Right atrium auricular region (tissue), 2 donors: ENCODE measurements around the gene DBN1. TPM values are rescaled to one million over a fixed set of nuclear protein-coding genes. Genes with fewer than 3 reads are reported as not detected.
A peak's percentile ranks its signal among the peaks of the same experiment; 100 is the strongest.

Experiments
- DNase-seq: peaks from one replicate; pipeline ENCODE4 v3.0.0-alpha.2; 2019; ENCODE audit warnings: low spot score
- H3K27ac ChIP-seq, 2 donors: fragments of 200-600 bp; sonication (generic); 1 replicate in 1 of 2; 2 replicates in 1 of 2; pipeline ENCODE4 v1.5.1; 2016 to 2019
- H3K27me3 ChIP-seq, 2 donors: fragments of 200-600 bp; sonication (generic); one replicate each; pipeline versions ENCODE4 v1.5.1 to v1.6.0; 2017 to 2019
- H3K36me3 ChIP-seq: fragments of 200-600 bp; sonication (generic); one replicate; pipeline ENCODE4 v1.5.1; 2016
- H3K4me1 ChIP-seq, 2 donors: fragments of 200-600 bp; sonication (generic); one replicate each; pipeline versions ENCODE4 v1.5.1 to v1.6.0; 2017 to 2019
- H3K4me3 ChIP-seq, 2 donors: fragments of 200-600 bp; sonication (generic); 1 replicate in 1 of 2; 2 replicates in 1 of 2; pipeline ENCODE4 v1.5.1; 2017 to 2019; ENCODE audit warnings: mild to moderate bottlenecking in 1 of 2, moderate library complexity in 1 of 2
- H3K9me3 ChIP-seq, 2 donors: fragments of 200-600 bp; sonication (generic); one replicate each; pipeline ENCODE4 v1.5.1; 2019
- total RNA-seq, 2 donors: library from RNA; depleted of rRNA; stranded (reverse); fragments of >200 nt; gene quantifications; one replicate each; pipeline ENCODE4 v1.1.0, GENCODE V29; 2016
- TF ChIP-seq, protein P1 (sequence below), 2 donors: fragments of 200-600 bp; sonication (generic); IDR thresholded peaks; one replicate each; pipeline ENCODE4 v1.5.1; 2019; ENCODE audit warnings: antibody characterized with exemption in 2 of 2

DBN1 gene
- total RNA-seq, 2 donors from 2014 or later, result 25.0 to 47.2 TPM

DNA sequence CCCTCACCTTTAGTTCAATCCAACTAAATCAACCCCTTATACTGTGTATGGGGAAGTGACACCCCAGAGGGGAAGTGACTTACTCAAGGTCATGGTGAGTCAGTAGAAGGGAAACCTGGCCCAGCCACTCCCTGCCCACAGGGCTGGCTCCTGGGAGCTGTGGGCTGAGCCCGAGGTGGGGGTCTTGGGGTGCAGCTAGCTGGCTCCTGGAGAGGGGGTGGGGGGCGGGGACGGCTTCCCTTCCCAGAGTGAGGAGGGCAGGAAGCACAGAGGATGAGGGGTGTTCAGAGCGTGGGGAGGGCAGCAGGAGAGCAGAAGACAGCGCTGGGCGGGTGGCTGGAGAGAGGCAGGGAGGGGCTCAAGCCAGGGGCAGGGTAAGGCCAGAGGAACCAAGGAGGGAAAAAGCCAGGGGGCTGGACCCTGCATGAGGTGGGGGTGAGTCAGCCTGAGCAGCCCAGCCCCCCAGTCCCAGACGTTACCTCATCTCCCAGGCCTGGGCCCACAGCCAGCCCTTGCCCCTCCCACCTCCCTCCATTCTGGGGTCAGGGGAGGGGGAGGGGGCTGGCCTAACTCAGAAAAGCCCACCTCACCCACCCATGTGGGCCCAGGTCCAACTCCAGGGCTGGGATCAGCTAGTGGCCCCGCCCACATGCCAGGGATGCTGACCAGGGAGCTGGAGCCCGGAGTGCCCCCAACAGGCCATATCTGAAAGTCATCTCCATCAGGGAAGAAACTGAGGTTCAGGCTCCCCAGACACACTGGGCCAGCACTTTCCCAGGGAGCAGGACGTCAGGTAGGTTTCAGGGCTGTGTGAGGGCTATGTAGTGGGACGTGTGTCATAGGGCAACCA is 21.1 kb upstream of the DBN1 start:
- Histone ChIP-seq H3K36me3 (peaks cover 42% of the 10 kb centered on the region), H3K27ac (peak overlapping the region; percentile 95 to 97), H3K9me3 (no peaks in the 10 kb centered on the region), H3K4me3 (peak overlapping the region in 1 of 2 donors; percentile 26), H3K4me1 (peaks cover 0 to 71% of the 10 kb centered on the region in 2 donors), H3K27me3 (no peaks in the 10 kb centered on the region)
- TF ChIP-seq, protein P1, sequence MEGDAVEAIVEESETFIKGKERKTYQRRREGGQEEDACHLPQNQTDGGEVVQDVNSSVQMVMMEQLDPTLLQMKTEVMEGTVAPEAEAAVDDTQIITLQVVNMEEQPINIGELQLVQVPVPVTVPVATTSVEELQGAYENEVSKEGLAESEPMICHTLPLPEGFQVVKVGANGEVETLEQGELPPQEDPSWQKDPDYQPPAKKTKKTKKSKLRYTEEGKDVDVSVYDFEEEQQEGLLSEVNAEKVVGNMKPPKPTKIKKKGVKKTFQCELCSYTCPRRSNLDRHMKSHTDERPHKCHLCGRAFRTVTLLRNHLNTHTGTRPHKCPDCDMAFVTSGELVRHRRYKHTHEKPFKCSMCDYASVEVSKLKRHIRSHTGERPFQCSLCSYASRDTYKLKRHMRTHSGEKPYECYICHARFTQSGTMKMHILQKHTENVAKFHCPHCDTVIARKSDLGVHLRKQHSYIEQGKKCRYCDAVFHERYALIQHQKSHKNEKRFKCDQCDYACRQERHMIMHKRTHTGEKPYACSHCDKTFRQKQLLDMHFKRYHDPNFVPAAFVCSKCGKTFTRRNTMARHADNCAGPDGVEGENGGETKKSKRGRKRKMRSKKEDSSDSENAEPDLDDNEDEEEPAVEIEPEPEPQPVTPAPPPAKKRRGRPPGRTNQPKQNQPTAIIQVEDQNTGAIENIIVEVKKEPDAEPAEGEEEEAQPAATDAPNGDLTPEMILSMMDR (IDR thresholded peaks at IDR 0.05), result peak in 1 of 2 donors; percentile 23
- peak; percentile 90 for DNase-seq

DNA sequence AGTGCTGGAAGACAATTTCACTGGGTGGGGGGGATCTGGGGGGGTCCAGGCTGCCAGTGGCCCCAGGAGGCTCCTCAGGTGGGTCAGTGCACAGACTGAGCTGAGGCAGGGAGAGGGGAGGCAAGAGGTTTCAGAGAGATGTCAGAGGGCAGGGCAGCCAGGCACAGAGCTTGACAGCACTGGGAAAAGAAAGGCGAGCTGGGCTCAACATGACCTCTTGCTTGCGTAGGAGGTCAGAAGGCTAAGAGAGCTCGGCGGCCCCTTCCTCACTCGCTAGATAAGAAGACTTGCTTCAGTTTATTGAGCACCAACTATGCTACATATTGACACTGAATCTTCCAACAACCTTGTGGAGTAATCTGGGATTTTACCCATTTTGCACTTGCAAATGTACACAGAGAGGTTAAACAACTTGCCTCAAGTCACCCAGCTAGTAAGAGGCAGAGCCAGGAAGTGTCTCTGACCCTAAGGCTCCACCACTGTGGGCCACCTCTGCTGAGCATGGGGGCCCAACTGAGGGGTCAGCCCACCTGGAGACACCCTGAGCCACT is 20.4 kb upstream of the DBN1 start:
- no peak for DNase-seq
- H3K36me3 ChIP-seq, result peaks cover 50% of the 10 kb centered on the region
- no peaks in the 10 kb centered on the region for H3K27me3 ChIP-seq
- peak overlapping the region in 1 of 2 donors; percentile 26 for H3K4me3 ChIP-seq
- peak overlapping the region; percentile 95 to 97 for H3K27ac ChIP-seq
- TF ChIP-seq, protein P1 (IDR thresholded peaks at IDR 0.05), result no peak
- H3K9me3 ChIP-seq, result no peaks in the 10 kb centered on the region
- H3K4me1 ChIP-seq, result peaks cover 0 to 71% of the 10 kb centered on the region in 2 donors

DNA sequence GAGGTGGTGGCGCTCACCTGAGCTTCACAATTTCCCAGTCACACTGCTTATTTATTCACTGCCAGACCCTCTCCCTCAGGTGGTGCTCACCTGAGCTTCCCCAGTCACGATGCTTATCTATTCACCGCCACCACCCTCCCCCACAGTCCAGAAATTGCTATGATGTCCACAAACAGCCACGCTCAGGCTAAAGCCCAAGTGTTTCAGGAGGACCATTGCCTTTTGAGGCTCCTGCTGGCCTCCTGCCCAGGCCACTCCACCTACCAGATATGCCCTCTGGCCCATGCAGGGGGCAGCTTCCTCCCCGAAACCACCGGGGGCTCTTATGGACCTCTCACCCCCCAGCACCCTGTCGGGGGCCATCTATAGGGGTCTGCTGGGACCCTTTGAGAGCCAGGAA is 19.4 kb upstream of the DBN1 start:
- TF ChIP-seq, protein P1 (IDR thresholded peaks at IDR 0.05), result no peak
- H3K27me3 ChIP-seq, result no peaks in the 10 kb centered on the region
- DNase-seq, result no peak
- no peak overlapping the region for H3K4me3 ChIP-seq
- peaks cover 0 to 62% of the 10 kb centered on the region in 2 donors for H3K4me1 ChIP-seq
- peak overlapping the region; percentile 95 to 97 for H3K27ac ChIP-seq
- H3K9me3 ChIP-seq, result no peaks in the 10 kb centered on the region
- peaks cover 60% of the 10 kb centered on the region for H3K36me3 ChIP-seq

DNA sequence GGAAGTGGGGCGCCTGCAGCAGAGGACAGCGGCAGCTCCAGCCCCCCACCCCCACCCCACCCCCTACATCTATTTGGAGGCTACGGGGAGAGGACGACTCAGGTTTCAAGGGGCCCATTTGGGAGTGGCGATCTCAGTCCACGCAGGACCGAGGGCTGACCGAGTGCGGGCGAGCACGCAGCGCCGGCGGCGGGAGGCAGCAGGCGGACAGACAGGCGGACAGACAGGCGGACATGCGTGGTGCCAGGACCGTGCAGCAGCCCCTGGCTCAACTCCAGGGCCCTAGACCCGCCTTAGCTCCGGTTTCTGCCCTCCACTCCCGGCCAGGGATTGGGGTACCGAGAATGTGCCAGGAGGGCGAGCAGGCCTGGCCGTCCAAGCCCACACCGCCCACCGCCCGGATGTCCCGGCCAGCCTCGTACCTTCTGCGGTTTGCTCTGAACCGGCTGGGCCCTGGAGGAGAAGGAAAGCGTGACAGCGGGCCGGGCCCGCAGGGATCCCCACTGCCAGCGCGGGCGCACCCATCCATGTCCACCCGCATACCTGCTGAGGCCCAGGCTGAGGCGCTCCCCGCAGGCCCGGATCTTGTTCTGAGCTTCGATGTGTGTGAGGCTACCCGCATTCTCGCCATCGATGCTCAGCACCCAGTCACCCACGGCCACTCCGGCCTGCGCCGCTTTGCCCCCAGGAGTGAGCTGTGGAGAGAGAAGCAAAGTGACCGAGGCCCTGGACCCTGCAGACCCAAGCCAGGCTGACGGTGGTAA is 18.7 kb upstream of the DBN1 start:
- no peak overlapping the region for H3K4me3 ChIP-seq
- peaks cover 67% of the 10 kb centered on the region for H3K36me3 ChIP-seq
- DNase-seq, result no peak
- TF ChIP-seq, protein P1 (IDR thresholded peaks at IDR 0.05), result no peak
- peaks cover 0 to 60% of the 10 kb centered on the region in 2 donors for H3K4me1 ChIP-seq
- peak overlapping the region; percentile 95 to 97 for H3K27ac ChIP-seq
- H3K9me3 ChIP-seq, result no peaks in the 10 kb centered on the region
- H3K27me3 ChIP-seq, result no peaks in the 10 kb centered on the region

DNA sequence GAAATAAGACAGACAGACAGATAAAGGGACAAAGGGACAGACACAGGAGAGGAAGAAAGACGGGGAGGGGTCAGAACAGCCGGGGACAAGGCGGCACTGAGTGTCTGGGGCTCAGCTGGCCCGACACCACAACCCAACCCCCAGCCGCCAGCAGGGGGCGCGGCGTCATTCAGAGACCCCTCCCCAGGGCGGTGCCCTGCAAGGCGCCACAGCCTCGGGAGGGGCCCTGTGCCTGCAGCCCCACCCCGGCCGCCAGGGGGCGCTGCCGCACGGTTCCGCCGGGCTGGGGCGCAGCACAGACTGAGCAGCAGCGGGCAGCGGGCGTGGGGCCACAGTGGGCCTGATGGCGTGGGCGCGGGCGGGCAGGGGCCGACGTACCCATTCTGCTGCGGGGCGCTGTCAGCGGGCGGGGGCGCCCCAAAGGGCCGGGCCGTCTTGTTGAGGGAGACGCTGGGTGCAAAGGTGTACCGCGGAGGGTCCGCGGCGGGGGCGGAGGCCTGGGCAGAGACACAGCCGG is 18.1 kb upstream of the DBN1 start:
- H3K4me1 ChIP-seq, result peaks cover 0 to 57% of the 10 kb centered on the region in 2 donors
- H3K36me3 ChIP-seq, result peaks cover 69% of the 10 kb centered on the region

More for the DNA sequence above, 18.1 kb upstream of the DBN1 start:
- H3K27me3 ChIP-seq, result no peaks in the 10 kb centered on the region
- TF ChIP-seq, protein P1 (IDR thresholded peaks at IDR 0.05), result peak; percentile 65 to 74
- H3K27ac ChIP-seq, result peak overlapping the region; percentile 7 to 39
- no peak for DNase-seq
- no peak overlapping the region for H3K4me3 ChIP-seq
- no peaks in the 10 kb centered on the region for H3K9me3 ChIP-seq
